HG03439 (cell line): ENCODE results near the gene SLC22A17.

ENCODE experiments used
- ATAC-seq: cut with Tn5 transposase; IDR thresholded peaks from one replicate; pipeline ENCODE4 v1.9.1; 2021; ENCODE audit warnings: mild to moderate bottlenecking, moderate library complexity; ENCODE audit not compliant: unreplicated experiment

SLC22A17 gene

GRCh38 chr14:23364164-23365035 lies 11.7 kb upstream of the SLC22A17 start:
- ATAC-seq: no peak

- no peak for ATAC-seq
These were observed 9.5 kb upstream of the SLC22A17 start for GRCh38 chr14:23362200-23362599.

- no peak for ATAC-seq
These were observed 9.1 kb upstream of the SLC22A17 start for GRCh38 chr14:23361763-23362162.

- no peak for ATAC-seq
These were observed 8.6 kb upstream of the SLC22A17 start for GRCh38 chr14:23361320-23361719.

- ATAC-seq: no peak
These were observed 7.8 kb upstream of the SLC22A17 start for GRCh38 chr14:23360496-23360895.

- no peak for ATAC-seq
These were observed 7.2 kb upstream of the SLC22A17 start for GRCh38 chr14:23359722-23360447.

GRCh38 chr14:23359167-23359626 lies 6.5 kb upstream of the SLC22A17 start:
- ATAC-seq: no peak

GRCh38 chr14:23358553-23359166 lies 6.0 kb upstream of the SLC22A17 start:
- no peak for ATAC-seq

GRCh38 chr14:23358042-23358441 lies 5.4 kb upstream of the SLC22A17 start:
- no peak for ATAC-seq

GRCh38 chr14:23357261-23357660 lies 4.6 kb upstream of the SLC22A17 start:
- no peak for ATAC-seq

- no peak for ATAC-seq
These were observed 4.0 kb upstream of the SLC22A17 start for GRCh38 chr14:23356662-23357061.

- no peak for ATAC-seq
These were observed 3.3 kb upstream of the SLC22A17 start for GRCh38 chr14:23355871-23356435.

- ATAC-seq: no peak
These were observed 2.3 kb upstream of the SLC22A17 start for GRCh38 chr14:23354990-23355389.

- ATAC-seq: no peak
These were observed 720 bp upstream of the SLC22A17 start for GRCh38 chr14:23353433-23353780.

- no peak for ATAC-seq
These were observed 794 bp downstream of the SLC22A17 start for GRCh38 chr14:23351681-23352505.

GRCh38 chr14:23349156-23349845 lies 3.4 kb downstream of the SLC22A17 start:
- ATAC-seq: no peak

GRCh38 chr14:23348297-23348655 lies 4.4 kb downstream of the SLC22A17 start:
- no peak for ATAC-seq

GRCh38 chr14:23347406-23348296 lies 5.0 kb downstream of the SLC22A17 start:
- ATAC-seq: no peak
